HepG2 (cell line): Measurements from ENCODE around the gene MRPL51. TPM values are rescaled to one million over a fixed set of nuclear protein-coding genes. Genes with fewer than 3 reads are reported as not detected.

Source experiments
- ATAC-seq: fragments of 200-7000 bp; cut with Tn5 transposase; 3 replicates; pipeline ENCODE4 v1.9.1; 2020; ENCODE audit warnings: mild to moderate bottlenecking, moderate library complexity
- BruUV-seq: library from RNA; stranded (reverse); fragments of 400-500 nt; replicated peaks from 2 replicates; lab custom pipeline; 2021; lab: Mats Ljungman, UMichigan
- CTCF ChIA-PET: fragments of 300-600 bp; formaldehyde crosslinking; extraction: SDS; loops from one replicate; lab custom pipeline; 2021; ENCODE audit warnings: low total read pairs, inconsistent platforms, low intra/inter-chr PET ratio; lab: Yijun Ruan, JAX
- POLR2A ChIA-PET: fragments of 350-600 bp; sonication (Branson Sonifier 250); formaldehyde crosslinking; loops from one replicate; lab custom pipeline; 2020; ENCODE audit warnings: antibody characterized with exemption, inconsistent platforms; lab: Yijun Ruan, JAX
- DNase-seq: peaks from one replicate; pipeline ENCODE4 v3.0.0-alpha.2; 2015; ENCODE audit warnings: low spot score
- FAIRE-seq: peaks from 3 replicates; lab custom pipeline; 2011; peaks lifted over from hg19 to GRCh38; lab: Jason Lieb, UNC
- H2AFZ ChIP-seq: one replicate; pipeline ENCODE4 v1.6.1; 2011; ENCODE audit warnings: low read length, inconsistent platforms
- H3K27ac ChIP-seq: fragments of 300-600 bp; 3 replicates; pipeline ENCODE4 v1.8.0; 2011; ENCODE audit warnings: mixed run types, mild to moderate bottlenecking, mixed read lengths, low read length, inconsistent platforms; ENCODE audit not compliant: insufficient read depth; ENCODE audit errors: extremely low read length
- H3K27me3 ChIP-seq, 2 experiments: fragments of 200-600 bp in 1 of 2; 2 replicates in 1 of 2; 3 replicates in 1 of 2; pipeline versions ENCODE4 v1.6.0 to v1.8.0; 2011; ENCODE audit warnings: low read length in 2 of 2, mild to moderate bottlenecking in 2 of 2, moderate library complexity in 2 of 2, inconsistent platforms in 1 of 2; ENCODE audit not compliant: insufficient read depth in 2 of 2, control insufficient read depth in 1 of 2
- H3K36me3 ChIP-seq, 2 experiments: fragments of 200-600 bp in 1 of 2; replicated peaks in 1 of 2; 2 replicates in 1 of 2; 3 replicates in 1 of 2; pipeline versions ENCODE4 v1.5.1 to v1.8.0; 2011; ENCODE audit warnings: low read length in 2 of 2, inconsistent platforms in 1 of 2; ENCODE audit not compliant: insufficient read depth in 2 of 2, control insufficient read depth in 1 of 2
- H3K4me1 ChIP-seq: 2 replicates; pipeline ENCODE4 v1.5.1; 2012; ENCODE audit warnings: low read length, inconsistent platforms; ENCODE audit not compliant: insufficient read depth
- H3K4me2 ChIP-seq: 2 replicates; pipeline ENCODE4 v1.6.0; 2011; ENCODE audit warnings: low read depth, low read length, inconsistent platforms
- H3K4me3 ChIP-seq, 3 experiments: fragments of 200-600 bp in 1 of 3; sonication (generic), shearing (Covaris generic) in 1 of 3; replicated peaks in 1 of 3; 2 replicates each; pipeline ENCODE4 v1.5.1; 2011 to 2016; ENCODE audit warnings: low read length in 3 of 3, inconsistent platforms in 2 of 3, low read depth in 2 of 3, mild to moderate bottlenecking in 2 of 3, control low read depth in 1 of 3, mixed read lengths in 1 of 3; ENCODE audit not compliant: insufficient read depth in 1 of 3
- H3K79me2 ChIP-seq: one replicate; pipeline ENCODE4 v1.6.1; 2011; ENCODE audit warnings: low read length, inconsistent platforms; ENCODE audit not compliant: insufficient read depth
- H3K9ac ChIP-seq: 2 replicates; pipeline ENCODE4 v1.6.0; 2011; ENCODE audit warnings: mild to moderate bottlenecking, low read depth, low read length, inconsistent platforms; ENCODE audit not compliant: insufficient read depth
- H3K9me3 ChIP-seq: 2 replicates; pipeline ENCODE4 v1.5.1; 2012; ENCODE audit warnings: mild to moderate bottlenecking, low read length
- H4K20me1 ChIP-seq: 2 replicates; pipeline ENCODE4 v1.6.0; 2011; ENCODE audit warnings: inconsistent platforms, mild to moderate bottlenecking, low read length, moderate library complexity; ENCODE audit not compliant: insufficient read depth
- CEBPG ChIP-seq: IDR thresholded peaks from 2 replicates; pipeline ENCODE4 v1.6.1; 2016
- NCOR1 ChIP-seq: fragments of 200-600 bp; sonication (generic); IDR thresholded peaks from 2 replicates; pipeline ENCODE4 v1.7.0; 2017; ENCODE audit warnings: antibody characterized with exemption, low read length, borderline replicate concordance
- NFIC ChIP-seq: IDR thresholded peaks from 2 replicates; pipeline ENCODE4 v1.6.1; 2012; ENCODE audit warnings: mild to moderate bottlenecking, low read length, inconsistent platforms
- RAD21 ChIP-seq: fragments of 450-650 bp; formaldehyde crosslinking; IDR thresholded peaks from 2 replicates; pipeline ENCODE4 v1.5.0; 2020; ENCODE audit warnings: mild to moderate bottlenecking
- SMAD9 ChIP-seq: sonication (generic); formaldehyde crosslinking; IDR thresholded peaks from 2 replicates; pipeline ENCODE4 v1.5.1; 2020; ENCODE audit warnings: mild to moderate bottlenecking, missing genetic modification reagents
- SMC3 ChIP-seq: IDR thresholded peaks from 2 replicates; pipeline ENCODE4 v1.6.1; 2011; ENCODE audit warnings: low read length, improper control_type of control experiment
- STAG1 ChIP-seq: sonication (generic); formaldehyde crosslinking; IDR thresholded peaks from 2 replicates; pipeline ENCODE4 v1.4.0; 2020; ENCODE audit warnings: missing genetic modification reagents
- WGBS: methylation state at CpG from one replicate; pipeline ENCODE4 v1.1.6; 2017; ENCODE audit warnings: low lambda C conversion rate; 5-methylcytosine and 5-hydroxymethylcytosine counted together
- in situ Hi-C: cut with HindIII; loops from 2 replicates; pipeline ENCODE4 v1.10.0; 2017; ENCODE audit warnings: low pct_unique_long_range_greater_than_20kb; ENCODE audit not compliant: extremely low pct_ligation_motif_present
- intact Hi-C: fragments of 100-400 bp; cut with micrococcal nuclease; formaldehyde crosslinking; loops from one replicate; pipeline ENCODE4 v1.10.0; 2022; ENCODE audit not compliant: unreplicated experiment
- polyA plus RNA-seq, 8 experiments: library from polyadenylated mRNA; depleted of rRNA in 3 of 8; stranded (reverse) in 7 of 8; unstranded in 1 of 8; fragments of >200 nt; fragmentation: Illumina TruSeq in 4 of 8; extraction: Trizol in 4 of 8; gene quantifications; 2 replicates each; pipeline versions ENCODE4 v1.2.1 to v1.2.3, GENCODE V29; 2011 to 2016; ENCODE audit warnings: low read depth in 4 of 8, missing spikeins in 1 of 8, mixed read lengths in 1 of 8; ENCODE audit not compliant: insufficient read depth in 1 of 8
- total RNA-seq, 5 experiments: library from RNA; depleted of rRNA; stranded (reverse); fragments of >200 nt; fragmentation: Illumina TruSeq; extraction: Trizol; gene quantifications; 2 replicates each; pipeline ENCODE4 v1.2.3, GENCODE V29; 2016; ENCODE audit warnings: low read depth in 1 of 5
- TF ChIP-seq, protein P1 (sequence below): sonication (generic); formaldehyde crosslinking; IDR thresholded peaks from 2 replicates; pipeline ENCODE4 v1.5.0; 2020; ENCODE audit warnings: mild to moderate bottlenecking, missing genetic modification reagents, moderate library complexity

Gene MRPL51
- total and polyA plus RNA-seq, 2 of the 13 experiments (the other 11 are each of a cell fraction or from before 2014, with no cell fraction given): 64.8 to 278 TPM

DNA sequence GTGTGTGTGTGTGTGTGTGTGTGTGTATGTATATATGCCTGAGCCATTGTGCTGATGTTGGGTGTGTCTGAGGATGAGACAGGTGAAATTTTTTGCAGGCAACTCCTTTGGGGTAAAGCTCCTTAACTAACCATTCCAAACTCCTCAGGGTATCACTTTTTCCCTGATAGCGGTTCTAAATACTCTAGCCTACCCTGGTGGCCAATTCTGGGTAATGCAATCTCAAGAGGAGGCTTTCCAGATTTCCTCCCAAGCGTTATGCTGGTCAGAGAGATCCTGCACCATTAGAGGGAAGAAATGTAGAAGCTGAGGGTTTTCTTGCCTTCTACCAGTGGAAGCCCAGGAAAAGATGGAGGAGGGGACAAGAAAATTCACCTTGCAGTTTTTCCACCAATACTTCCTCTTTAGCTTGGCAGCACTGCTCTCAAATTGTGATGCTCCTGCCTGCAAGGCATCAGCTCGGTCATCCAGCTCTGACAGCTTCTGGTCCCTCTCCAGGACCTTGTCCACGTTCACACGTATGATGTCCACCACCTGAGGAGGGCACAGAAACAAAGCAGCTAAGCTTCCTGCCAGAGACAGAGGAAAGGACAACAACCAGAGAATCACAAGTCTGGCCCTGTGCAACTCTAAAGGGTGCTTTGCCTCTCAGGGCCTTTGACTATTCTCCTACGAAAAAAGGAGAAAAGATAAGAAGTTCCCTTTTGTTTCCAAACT, 27.4 kb downstream of the MRPL51 start:
- Histone ChIP-seq H3K36me3 (peaks cover 18 to 31% of the 10 kb centered on the region in 2 experiments), H3K4me3 (no peak overlapping the region), H3K27ac (no peak overlapping the region), H3K4me1 (peaks cover 29% of the 10 kb centered on the region), H3K9me3 (no peaks in the 10 kb centered on the region), H3K4me2 (no peak overlapping the region), H3K27me3 (no peaks in the 10 kb centered on the region), H3K9ac (no peak overlapping the region), H3K79me2 (no peaks in the 10 kb centered on the region), H2AFZ (no peak overlapping the region), H4K20me1 (no peaks in the 10 kb centered on the region)
- DNase-seq: peak; percentile 56
- 64% methylated on average over 6 of the region's 6 CpGs for WGBS
- in situ Hi-C loops: loop anchor here (25.0 kb wide), 1 partner anchor 403 kb away; no protein-coding TSS in a partner anchor
- peak; percentile 78 for FAIRE-seq
- ChIA-PET POLR2A (interaction anchor here (0.7 to 1.6 kb wide), 9 partner anchors 13 to 144 kb away, joined by 3 to 5 read pairs (median 3); partner anchors contain the start of genes GAPDH, LTBR, MRPL51 and TAPBPL), CTCF (interaction anchor here (1.6 to 1.7 kb wide), 2 partner anchors 42 to 142 kb away, joined by 6 to 29 read pairs; no protein-coding TSS in a partner anchor)
- BruUV-seq: no TSS peak
- ATAC-seq: peak; percentile 42; the same call in 2 of the 3 replicates
- intact Hi-C loops: loop anchor here (1.0 to 10.0 kb wide), 2 partner anchors 42 to 131 kb away; no protein-coding TSS in a partner anchor
- no peak for TF ChIP-seq NCOR1
- TF ChIP-seq CEBPG (CRISPR knock-in tag): peak; percentile 6; the same call in 1 of the 2 replicates
- TF ChIP-seq, protein P1, sequence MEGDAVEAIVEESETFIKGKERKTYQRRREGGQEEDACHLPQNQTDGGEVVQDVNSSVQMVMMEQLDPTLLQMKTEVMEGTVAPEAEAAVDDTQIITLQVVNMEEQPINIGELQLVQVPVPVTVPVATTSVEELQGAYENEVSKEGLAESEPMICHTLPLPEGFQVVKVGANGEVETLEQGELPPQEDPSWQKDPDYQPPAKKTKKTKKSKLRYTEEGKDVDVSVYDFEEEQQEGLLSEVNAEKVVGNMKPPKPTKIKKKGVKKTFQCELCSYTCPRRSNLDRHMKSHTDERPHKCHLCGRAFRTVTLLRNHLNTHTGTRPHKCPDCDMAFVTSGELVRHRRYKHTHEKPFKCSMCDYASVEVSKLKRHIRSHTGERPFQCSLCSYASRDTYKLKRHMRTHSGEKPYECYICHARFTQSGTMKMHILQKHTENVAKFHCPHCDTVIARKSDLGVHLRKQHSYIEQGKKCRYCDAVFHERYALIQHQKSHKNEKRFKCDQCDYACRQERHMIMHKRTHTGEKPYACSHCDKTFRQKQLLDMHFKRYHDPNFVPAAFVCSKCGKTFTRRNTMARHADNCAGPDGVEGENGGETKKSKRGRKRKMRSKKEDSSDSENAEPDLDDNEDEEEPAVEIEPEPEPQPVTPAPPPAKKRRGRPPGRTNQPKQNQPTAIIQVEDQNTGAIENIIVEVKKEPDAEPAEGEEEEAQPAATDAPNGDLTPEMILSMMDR (CRISPR knock-in tag): peak; percentile 83
- no peak for TF ChIP-seq SMAD9 (CRISPR knock-in tag)
- peak; percentile 80 for TF ChIP-seq RAD21 (CRISPR knock-in tag)
- TF ChIP-seq STAG1 (CRISPR knock-in tag): peak; percentile 88
- TF ChIP-seq SMC3: peak; percentile 94
- no peak for TF ChIP-seq NFIC
